Stomach (tissue), 4 donors: ENCODE data around the gene PCSK1N.

Experiments used
- CTCF ChIP-seq, 7 experiments: fragments of 450-650 bp in 4 of 7; fragments of 200-600 bp in 3 of 7; sonication (generic) in 3 of 7; IDR thresholded peaks; one replicate each; pipeline ENCODE4 v1.5.1; 2016 to 2019; ENCODE audit warnings: antibody characterized with exemption in 7 of 7, control low read depth in 2 of 7, mild to moderate bottlenecking in 1 of 7
- EP300 ChIP-seq: sonication (generic); formaldehyde crosslinking; IDR thresholded peaks from one replicate; pipeline ENCODE4 v1.6.1; 2017; ENCODE audit warnings: antibody characterized with exemption
- POLR2A ChIP-seq, 4 donors: fragments of 450-650 bp; IDR thresholded peaks; one replicate each; pipeline ENCODE4 v1.6.1; 2016; ENCODE audit warnings: antibody characterized with exemption in 4 of 4, control low read depth in 2 of 4, mild to moderate bottlenecking in 1 of 4, moderate library complexity in 1 of 4

GRCh38 chrX:48786825-48787504 lies 48.4 kb downstream of the PCSK1N start:
- TF ChIP-seq CTCF (IDR thresholded peaks at IDR 0.05) (no peak), POLR2A (IDR thresholded peaks at IDR 0.05) (no peak), EP300 (no peak)
